Forelimb muscle (tissue), 1 donor: ENCODE results near the gene GAGE10. TPM values are rescaled to one million over a fixed set of nuclear protein-coding genes. Genes with fewer than 3 reads are reported as not detected.

Experiments
- DNase-seq: peaks from one replicate; pipeline ENCODE4 v3.0.0-alpha.2; 2013; ENCODE audit warnings: low read depth
- polyA plus RNA-seq: library from polyadenylated mRNA; unstranded; fragments of 120-200 nt; gene quantifications from one replicate; pipeline ENCODE4 v1.2.1, GENCODE V29; 2013; ENCODE audit not compliant: insufficient read length

Gene GAGE10, protein sequence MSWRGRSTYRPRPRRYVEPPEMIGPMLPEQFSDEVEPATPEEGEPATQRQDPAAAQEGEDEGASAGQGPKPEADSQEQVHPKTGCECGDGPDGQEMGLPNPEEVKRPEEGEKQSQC
- not detected for polyA plus RNA-seq

DNA sequence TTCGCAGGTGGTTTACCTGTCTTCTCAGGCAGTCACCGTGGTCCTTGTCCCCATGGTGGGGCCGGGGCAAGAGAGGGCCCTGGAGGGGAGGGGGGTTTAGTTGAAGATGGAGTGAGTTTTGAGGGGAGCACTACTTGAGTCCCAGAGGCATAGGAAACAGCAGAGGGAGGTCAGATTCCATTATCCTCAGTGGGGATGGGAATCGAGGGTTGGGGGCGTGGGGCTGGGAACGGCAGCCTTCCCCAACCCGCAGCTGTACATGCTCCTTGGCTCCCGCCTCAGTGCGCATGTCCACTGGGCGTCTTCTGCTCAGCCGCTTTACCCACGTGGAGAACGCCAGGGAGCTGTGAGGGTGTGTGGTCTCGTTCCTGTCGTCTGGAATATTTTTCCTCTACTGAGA, at the start of gene GAGE10:
Gene GAGE10, plus strand, starts transcription at position 301 of the 400 bp plus-strand sequence. CDS start 1,214 bp downstream, outside the sequence.
- DNase-seq, result no peak

DNA sequence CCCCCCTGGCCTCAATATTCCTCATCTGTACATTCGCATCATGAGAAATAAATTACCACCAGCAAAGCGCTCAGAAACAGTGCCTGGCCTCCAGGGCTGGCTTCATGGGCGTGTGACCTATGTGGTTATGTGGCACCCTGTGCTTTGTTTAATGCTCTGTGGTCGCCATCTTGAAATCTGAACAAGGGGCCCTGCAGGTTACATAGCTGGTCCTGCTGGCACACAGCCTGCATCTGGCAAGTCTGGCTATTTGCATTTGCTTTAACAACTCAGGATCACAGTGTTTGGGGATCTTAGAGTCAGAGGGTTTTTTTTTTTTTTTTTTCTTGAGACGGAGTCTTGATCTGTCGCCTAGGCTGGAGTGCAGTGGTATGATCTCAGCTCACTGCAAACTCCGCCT, 48.8 kb upstream of the GAGE10 start:
- DNase-seq, result no peak

DNA sequence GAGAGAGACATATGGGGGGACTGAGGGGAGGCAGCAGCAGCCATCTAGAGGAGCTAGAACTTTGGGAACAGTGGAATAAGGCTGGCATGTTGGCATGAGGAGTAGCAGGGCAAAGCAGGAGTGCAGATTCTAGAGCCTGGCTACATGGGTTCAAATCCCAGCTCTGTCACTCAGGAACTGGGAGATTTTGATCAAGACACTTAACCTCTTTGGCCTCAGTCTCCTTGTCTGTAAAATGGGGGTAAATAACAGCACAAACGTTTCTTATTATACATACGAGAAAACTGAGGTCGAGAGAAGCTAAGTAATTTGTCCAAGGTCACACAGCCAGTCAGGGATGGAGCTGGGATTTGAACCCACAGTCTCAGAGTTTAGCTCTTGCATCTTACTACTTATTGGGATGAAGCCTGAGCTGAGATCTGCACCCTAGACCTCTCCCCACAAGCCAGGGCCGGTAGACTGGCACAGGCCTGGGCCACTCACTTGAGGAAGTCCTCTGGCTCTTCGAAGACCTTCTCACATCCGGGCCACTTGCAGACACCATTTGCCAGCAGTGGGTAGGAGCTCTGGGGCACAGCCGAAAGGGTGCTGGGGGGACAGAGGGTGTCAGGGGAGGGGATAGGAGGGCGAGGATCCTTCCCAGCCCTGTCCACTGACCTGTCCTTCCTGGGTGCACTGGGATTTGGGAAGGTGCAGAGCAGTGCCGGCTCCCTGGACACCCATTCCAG, 47.0 kb upstream of the GAGE10 start:
- DNase-seq, result no peak

DNA sequence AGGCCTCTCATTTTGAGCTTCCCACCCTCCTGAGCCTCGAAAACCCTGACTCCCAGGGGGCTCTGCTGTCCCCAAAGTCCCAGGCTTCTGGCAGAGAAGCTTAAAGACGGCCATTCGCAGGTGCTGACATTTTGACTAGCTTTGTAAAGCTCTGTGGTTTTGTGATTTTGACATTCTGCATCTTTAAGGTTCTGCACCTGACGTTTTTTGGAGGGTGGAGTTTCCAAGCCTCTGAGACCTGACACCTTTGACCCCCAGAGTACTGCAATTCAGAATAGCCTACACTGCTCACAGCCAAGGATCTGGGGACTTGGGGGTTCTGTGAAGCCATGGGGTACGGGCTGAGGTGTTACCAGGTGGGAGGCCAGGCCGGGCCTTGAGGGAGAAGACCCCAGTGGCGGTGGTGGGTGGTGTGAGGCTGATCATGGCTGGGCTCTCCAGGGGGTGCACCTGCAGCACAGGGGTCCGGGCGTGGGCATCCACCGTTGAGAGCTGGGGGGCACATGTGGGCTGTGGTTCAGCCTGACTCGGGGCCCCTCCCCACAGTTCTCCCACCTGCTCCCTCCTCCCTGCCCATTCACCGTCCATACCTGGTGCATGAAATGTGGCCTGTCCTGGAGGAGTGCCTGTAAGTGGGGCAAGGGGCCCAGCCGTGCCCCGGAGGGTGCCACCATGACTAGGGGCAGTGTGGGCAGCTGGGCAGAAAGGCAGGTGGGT, 46.2 kb upstream of the GAGE10 start:
- no peak for DNase-seq

DNA sequence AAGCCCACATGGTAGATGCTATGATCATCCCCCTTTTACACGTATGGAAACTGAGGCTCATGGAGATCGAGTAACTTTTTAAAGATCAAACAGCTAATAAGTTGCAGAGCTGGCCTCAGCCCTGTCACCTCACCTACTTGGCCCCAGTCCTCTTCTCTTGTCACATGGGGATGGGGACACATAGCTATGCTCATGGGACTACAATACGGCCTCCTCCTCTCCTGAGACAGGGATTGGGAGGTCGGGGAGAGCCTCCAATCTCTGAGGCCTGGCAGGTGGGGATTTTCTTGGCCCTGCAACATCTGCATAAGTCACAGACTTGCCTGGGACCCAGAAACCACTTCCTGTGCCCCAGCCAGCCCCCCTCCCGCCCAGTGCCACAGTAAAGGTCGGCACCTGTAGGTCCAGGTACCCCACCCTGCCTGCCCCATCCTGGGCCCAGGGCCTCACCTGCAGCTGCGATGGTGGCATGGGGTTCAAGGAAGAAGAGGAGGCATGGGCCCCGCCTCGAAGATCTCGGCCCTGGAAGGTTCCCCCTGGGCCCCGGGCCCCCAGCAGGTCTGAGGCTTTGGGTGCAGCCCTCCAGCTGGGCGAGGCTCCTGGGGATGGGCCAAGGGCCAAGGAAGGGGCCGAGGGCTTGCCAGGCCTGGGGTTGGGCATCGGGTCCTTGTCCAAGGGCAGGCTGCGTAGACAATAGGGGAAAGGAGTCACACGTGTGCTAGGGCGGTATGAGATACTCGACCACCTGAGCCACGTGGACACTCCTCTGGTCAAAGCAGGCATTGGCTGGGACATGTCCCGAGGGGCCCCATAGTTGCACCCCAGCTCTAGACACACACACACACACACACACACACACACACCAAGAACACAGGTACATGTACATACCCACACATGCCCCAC, 45.3 kb upstream of the GAGE10 start:
- DNase-seq, result no peak

DNA sequence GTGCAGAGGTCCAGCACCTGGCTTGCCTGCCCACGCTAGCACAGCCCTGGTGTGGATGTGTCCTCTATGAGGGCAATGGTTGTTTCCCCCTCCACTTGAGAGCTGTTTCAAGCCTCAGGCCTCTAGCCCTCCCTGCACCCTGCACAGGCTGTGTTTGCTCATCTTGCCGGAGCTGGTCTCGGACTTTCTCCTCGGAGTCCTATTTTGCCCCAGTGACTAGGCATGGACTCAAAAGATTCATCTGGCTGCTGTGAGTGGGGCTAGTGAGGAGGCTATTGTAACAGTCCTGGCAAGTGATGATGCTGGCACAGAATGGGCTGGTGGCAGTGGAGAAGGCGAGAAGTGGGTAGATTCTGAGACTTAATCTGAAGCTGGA, 44.7 kb upstream of the GAGE10 start:
- no peak for DNase-seq

DNA sequence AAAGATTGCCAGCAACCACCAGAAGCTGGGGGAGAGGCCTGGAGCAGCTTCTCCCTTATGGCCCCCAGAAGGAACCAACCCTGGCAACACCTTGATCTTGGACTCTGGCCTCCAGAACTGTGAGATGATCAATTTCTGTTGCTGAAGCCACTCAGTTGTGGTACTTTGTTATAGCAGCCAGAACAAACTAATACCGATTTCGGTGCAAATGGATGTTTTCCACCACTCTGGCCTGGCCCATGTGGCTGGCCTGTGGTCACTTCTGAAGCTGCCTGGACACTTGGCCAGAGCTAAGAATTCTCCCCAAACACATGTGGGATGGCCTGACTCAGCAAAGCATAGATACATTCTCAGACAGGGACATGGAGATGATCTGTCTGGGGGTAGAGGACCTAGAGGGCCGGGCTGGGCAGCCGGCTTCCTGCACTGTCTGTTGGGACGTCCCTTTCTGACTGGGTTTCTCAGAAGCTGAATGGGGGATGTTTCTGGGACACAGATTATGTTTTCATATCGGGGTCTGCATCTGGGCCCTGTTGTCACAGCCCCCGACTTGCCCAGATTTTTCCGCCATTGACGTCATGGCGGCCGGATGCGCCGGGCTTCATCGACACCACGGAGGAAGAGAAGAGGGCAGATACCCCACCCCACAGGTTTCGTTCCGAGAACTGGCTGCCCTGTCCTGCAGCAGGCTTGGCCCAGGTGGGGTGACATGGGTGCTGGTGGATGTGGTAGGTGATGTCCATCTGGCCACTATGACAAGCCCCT, 43.0 kb upstream of the GAGE10 start:
- no peak for DNase-seq

DNA sequence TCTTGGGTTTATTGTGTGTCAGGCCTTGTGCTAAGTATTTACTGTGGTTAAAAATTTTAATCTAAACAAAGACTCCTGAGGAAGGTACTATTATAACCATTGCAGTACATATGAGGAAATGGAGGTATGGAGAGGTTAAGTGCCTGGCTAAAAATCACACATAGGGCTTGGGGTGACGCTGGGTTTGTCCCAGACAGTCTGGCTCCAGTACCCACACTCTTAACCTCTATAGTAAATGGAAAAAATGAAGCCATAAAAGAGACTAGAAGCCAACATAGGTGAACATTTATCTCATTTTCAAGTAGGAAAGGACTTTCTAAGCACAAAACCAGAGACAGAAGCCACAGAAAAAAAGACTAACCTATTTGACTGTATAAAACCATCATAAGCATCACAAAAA, 40.8 kb upstream of the GAGE10 start:
- no peak for DNase-seq

DNA sequence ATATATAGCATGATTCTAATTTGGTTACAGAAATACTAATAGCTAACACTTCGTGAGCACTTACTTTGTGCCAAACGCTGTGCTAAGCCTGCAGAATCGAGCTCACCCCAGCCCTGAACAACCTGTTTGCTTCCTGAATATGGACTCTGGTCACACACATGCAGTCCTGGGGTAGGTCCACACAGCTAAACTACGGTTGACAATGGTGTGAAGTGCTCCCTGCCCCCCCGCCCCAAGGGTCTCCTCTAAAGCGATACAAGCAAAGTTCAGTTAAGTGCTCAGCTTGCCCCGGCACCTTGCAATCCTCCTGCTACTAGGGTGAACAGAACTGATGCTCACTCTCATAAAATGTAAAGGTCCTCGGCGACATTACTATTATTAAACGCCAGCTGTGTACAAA, 39.8 kb upstream of the GAGE10 start:
- DNase-seq, result no peak

DNA sequence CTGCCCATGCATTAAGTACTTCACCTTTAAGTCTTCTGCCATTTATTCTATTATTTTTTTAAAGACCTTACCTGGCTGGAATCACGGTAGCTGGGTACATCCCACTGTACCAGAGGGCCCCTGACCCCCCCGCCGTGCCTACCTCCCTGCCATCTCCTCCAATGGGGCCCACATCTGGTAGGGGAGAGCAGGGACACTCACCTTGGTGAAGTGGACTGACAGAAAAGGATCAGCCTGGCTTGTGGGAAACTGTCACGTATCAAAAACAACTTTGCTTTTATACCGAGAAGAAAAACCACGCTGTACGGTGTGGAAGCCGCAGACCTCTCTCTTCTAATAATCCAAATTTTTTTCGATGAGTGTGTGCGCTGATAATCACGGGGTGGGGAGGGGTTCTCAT, 39.0 kb upstream of the GAGE10 start, which contains the start of gene FOXP3:
Gene FOXP3, minus strand, starts transcription at position 251 of the 400 bp plus-strand sequence. CDS start 6,205 bp downstream, outside the sequence.
- DNase-seq, result no peak

DNA sequence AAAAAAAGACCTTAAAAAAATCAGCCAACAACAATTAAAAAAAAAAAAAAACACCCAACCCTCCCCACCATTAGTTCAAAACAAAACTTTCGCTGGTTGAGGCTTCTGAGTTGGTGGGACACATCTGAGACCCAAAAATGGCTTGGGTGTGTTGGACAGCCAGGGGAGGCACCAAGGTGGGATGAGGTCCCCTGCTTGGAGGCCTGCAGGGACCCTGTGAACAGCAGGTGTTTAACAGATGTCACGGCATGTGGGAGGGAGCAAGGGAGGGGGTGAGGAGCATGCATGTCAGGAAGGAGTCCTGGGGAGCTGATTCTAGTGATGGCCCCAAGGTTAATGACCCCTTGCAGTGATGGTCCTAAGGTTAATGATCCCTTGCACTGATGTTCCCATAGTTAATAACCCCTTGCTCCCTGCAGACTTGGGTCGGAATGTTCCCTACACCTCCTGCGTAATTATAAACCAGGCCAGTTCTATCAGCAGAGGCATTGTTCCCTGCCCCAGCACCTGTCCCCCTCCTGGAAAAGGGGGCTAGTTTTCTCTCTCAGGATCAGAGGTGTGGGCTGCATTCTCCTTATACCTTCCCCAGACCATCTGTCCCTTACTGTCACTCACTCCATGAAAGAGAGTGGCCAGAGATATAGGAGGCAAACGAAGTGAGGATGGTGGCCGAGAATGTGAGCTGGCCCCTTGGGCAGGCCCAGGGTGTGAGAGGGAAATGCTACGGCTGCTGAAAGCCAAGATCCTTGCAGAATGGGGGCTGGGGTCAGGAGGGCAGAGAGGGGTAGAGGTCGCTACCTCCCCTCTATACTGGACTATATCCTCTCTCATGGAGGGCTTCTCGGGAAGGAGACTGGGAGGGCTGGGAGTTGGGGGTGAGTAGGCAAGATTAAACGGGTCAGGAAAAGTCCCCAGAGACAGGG, 36.7 kb upstream of the GAGE10 start:
- DNase-seq, result no peak

DNA sequence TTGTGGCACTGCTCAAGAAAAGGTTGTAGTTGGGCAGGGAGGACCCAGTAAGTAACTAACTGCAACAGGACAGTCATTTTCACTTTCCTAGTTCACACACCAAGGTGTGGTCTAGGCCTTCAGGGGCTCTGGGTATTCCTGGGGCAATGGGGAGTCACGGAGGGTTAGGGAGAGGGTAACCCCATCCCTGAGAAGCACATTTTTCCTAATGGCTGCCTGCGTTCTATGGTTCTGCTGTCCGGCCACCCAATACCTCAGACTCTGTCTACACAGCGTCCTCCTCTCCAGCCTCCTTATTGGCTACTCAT, 34.8 kb upstream of the GAGE10 start:
- no peak for DNase-seq

DNA sequence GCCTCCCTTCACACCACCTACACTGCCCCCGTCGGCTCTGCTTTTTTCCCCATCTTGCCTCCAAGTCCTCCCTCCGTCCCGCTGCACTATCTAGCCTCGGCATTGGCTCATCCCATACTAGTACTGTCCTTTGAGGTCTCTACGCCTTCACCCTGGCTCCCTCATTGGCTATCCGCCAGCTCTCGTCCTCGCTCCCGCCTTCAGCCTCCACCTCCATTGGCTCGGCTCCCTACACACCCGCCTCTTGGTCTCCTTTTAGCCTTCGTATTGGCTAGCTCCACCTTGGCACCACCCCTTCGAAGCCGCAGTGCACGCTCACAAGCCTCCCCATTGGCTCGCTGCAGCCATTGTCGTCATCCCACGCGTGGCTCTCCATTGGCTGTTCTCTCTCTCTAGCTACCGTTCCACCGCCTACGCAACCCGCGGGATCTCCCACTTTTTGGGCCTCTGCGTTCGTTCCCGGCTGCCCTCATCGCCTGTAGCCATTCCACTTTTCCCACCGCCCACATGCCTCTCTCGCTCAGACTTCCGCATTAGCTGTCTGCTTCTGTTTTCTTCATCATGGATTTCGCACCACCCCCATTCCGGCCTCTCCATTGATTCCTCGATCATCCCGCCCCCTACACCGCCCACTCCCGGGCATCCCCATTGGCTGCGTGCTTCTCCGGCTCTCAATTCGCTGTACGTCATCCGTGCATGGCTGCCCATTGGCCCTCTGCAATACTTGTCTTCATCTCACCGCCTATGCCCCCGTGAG, 34.3 kb upstream of the GAGE10 start:
- DNase-seq, result peak; percentile 92

DNA sequence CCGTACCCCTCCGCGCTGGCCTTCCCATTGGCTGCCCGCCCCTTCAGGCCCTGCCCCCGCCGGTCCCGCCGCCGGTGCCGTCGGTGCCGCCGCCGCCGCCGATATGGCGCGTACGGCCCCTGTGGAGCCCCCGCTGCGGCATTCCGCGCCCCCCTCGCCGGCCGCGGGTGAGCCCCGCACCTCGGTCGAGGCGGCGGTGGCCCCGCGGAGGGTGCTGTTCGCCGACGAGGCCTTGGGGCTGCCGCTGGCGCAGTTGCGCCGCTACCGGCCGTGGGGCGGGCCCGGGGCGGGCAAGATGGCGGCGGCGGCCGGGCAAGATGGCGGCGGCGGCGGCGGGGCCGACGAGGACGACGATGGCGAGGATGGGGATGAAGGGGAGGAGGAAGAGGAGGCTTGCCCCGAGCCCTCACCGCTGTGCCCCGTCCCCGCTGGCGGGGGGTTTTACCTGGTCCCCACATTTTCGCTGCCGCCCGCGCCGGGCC, 33.6 kb upstream of the GAGE10 start, which contains the start of gene PPP1R3F:
Gene PPP1R3F, plus strand, starts transcription at position 27 of the 482 bp plus-strand sequence. Its CDS starts 77 bp downstream, at position 104.
- no peak for DNase-seq

DNA sequence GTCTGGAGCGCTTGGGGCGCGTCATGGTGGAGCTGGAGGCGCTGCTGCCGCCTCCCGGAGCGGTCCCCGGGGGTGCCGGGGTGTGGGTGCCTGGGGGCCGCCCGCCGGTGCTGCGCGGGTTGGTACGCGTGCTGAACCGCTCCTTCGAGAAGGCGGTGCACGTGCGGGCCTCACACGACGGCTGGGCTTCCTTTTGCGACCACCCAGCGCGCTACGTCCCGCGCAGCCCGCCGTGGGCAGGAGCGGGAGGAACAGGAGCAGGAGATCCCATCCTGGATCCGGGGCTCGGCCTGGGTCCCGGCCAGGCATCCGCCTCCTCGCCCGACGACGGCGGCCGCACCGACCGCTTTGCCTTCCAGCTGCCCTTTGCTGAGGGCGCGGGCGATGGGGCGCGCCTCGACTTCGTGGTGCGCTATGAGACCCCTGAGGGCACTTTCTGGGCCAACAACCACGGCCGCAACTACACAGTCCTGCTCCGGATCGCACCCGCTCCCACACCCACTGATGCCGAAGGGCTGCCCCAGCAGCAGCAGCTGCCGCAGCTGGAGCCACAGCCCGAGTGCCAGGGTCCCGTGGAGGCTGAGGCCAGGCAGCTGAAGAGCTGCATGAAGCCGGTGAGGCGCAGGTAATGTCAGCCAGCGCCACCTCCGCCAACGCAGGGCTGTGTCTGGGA, 33.1 kb upstream of the GAGE10 start:
- DNase-seq, result no peak

DNA sequence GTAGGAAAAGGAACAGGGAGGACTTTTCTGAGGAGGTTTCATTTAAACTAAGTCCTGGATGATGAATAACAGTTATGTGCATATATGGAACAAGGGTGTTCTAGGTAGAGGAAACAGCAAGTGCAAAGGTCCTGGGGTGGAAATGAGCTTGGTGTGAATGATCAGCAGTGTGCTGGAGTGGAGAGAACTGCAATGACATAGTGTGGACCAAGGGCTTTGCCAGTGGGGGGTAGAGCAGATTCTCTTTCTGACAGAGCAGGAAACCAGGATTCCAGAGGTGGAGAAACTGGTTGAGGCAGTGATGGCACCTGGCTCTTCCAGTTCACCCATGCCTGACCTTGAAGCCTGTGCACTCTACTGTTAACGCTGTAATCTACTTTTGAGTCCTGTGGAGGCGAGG, 32.1 kb upstream of the GAGE10 start:
- no peak for DNase-seq

DNA sequence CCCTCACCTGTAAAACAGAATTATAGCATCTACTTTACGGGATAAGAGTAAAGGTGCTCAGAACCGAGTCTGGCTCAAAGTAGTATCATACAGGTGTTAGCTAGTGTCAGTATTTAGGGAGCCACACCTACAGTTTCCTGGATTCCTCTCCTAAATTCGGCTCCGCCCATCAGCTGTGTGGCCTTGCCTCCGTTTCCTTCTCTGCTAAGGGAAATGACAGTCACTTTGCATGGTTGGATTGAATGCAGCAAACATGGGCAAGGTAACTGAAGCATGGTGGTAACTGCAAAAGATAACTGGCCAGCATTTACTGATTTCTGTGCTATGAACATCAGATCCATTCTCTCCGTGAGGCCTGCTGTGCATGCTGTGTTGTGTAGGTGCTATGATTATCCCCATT, 31.0 kb upstream of the GAGE10 start:
- no peak for DNase-seq

DNA sequence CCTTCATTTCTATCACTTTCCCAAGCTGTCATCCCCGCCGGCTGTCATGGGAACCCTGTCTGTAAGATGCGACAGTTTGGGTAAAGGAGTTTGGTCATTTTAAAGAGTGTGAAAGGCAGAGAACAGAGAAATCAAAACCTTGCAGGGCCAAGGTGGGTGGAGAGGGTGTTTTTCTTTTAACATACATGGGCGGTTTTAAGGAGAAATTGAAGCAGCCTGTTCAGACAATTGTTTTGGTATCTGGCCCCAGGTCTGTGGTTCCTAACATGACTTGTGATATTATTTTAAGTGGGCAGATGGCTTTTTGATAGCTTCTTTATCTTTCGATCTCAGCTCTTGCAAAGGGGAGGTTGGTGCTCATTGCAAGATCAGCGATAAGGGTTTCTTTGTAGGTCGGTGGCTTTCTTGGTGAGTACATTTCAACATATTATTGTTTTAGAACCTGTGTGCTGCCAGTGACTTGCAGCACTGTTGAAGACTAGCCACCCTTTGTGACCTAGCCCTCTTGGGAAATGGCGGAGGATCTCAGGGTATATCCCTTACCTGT, 30.2 kb upstream of the GAGE10 start:
- DNase-seq, result no peak
